ENCODE data around the gene RAPGEF3. TPM values are rescaled to one million over a fixed set of nuclear protein-coding genes. Genes with fewer than 3 reads are reported as not detected.

The RAPGEF3 gene
- total and polyA plus RNA-seq, 2 of the 8 experiments (the other 6 are each of a cell fraction or from before 2014, with no cell fraction given), result 5.0 to 9.4 TPM

DNA sequence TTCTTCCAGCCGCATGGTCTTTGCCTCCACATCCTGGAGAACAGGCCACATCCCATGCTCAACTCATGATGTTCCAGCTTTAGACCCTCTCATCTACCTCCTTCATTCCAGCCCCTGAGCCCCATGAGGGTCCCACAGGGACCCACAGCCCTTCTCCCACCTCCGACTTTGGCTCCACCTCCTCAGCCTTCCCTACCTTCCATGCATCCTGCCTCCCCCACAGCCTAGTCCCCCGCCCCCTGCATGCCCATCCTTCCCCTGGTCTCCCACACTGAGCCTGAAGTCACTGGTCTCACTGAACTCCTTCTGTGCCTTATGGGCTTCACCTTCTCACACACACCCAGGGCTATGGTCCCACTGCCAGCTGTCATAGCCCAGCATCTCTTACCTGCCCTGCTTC, 9.8 kb downstream of the RAPGEF3 start:
- ChIA-PET CTCF (ENCODE audit: partially characterized antibody) (interaction anchor here (1.9 to 64.6 kb wide), 4 partner anchors 3 to 31 kb away, joined by 9 to 2442 read pairs (median 892); partner anchors contain the start of genes ENDOU, RAPGEF3 and SLC48A1), POLR2A (ENCODE audit: partially characterized antibody) (interaction anchor here (1.5 to 3.2 kb wide), 2 partner anchors 8 to 27 kb away, joined by 3 to 10 read pairs; partner anchors contain the start of gene RAPGEF3)
- Histone ChIP-seq H3K18ac (ENCODE audit: extremely low read depth, low read length) (no peak overlapping the region), H2AK5ac (ENCODE audit: low read depth, low read length) (no peak overlapping the region), H3K4ac (replicated peaks; ENCODE audit: insufficient read length, low read depth, low read length) (no peak overlapping the region), H4K5ac (ENCODE audit: insufficient read length, low read depth, low read length) (no peak overlapping the region), H3K23ac (ENCODE audit: insufficient read length) (no peak overlapping the region), H3K27me3 (replicated peaks in 1 of 4; ENCODE audit: control insufficient read depth in 3 of 4, extremely low read depth in 1 of 4, insufficient read depth in 3 of 4, low read length in 3 of 4) (no peaks in the 10 kb centered on the region), H4K20me1 (replicated peaks in 1 of 2; ENCODE audit: control insufficient read depth in 1 of 2, insufficient read depth in 2 of 2, low read length in 2 of 2) (no peaks in the 10 kb centered on the region), H3K4me3 (ENCODE audit: extremely low read depth in 1 of 4, insufficient read depth in 2 of 4, low read depth in 3 of 4, low read length in 4 of 4) (no peak overlapping the region), H3K9me3 (ENCODE audit: insufficient read depth in 2 of 2, low read depth in 1 of 2, low read length in 1 of 2) (no peaks in the 10 kb centered on the region), H4K91ac (replicated peaks; ENCODE audit: insufficient read length, low read length) (no peak overlapping the region), H2BK20ac (ENCODE audit: low read length) (no peak overlapping the region), H3K56ac (replicated peaks; ENCODE audit: insufficient read length, low read depth, low read length) (no peak overlapping the region), H3K4me1 (replicated peaks in 1 of 4; ENCODE audit: control insufficient read depth in 3 of 4, insufficient read depth in 4 of 4, low read length in 3 of 4) (peaks cover 6 to 12% (median 7%) of the 10 kb centered on the region in 4 experiments), H4K8ac (ENCODE audit: extremely low read depth, insufficient read depth, low read length) (no peak overlapping the region), H3K14ac (ENCODE audit: insufficient read length) (no peak overlapping the region), H3K9ac (replicated peaks in 1 of 4; ENCODE audit: extremely low read depth in 1 of 4, low read depth in 3 of 4, low read length in 3 of 4) (no peak overlapping the region), H3K36me3 (ENCODE audit: control insufficient read depth in 2 of 4, insufficient read depth in 4 of 4, low read length in 3 of 4) (no peaks in the 10 kb centered on the region), H2BK5ac (ENCODE audit: low read depth, low read length) (no peak overlapping the region), H2AFZ (ENCODE audit: low read length) (no peak overlapping the region), H2BK12ac (ENCODE audit: low read depth, low read length) (no peak overlapping the region), H3K79me2 (ENCODE audit: control insufficient read depth in 1 of 2, insufficient read depth in 2 of 2, low read length in 2 of 2) (no peaks in the 10 kb centered on the region), H3K27ac (ENCODE audit: low read depth, low read length) (no peak overlapping the region), H3K79me1 (ENCODE audit: low read depth, low read length) (no peaks in the 10 kb centered on the region), H2BK120ac (replicated peaks; ENCODE audit: low read depth, low read length) (no peak overlapping the region), H3K4me2 (ENCODE audit: insufficient read depth in 1 of 2, low read depth in 2 of 2, low read length in 2 of 2) (no peak overlapping the region), H3K23me2 (ENCODE audit: low read depth, low read length) (no peaks in the 10 kb centered on the region; the same call in 1 of the 2 replicates), H2BK15ac (ENCODE audit: low read length) (no peak overlapping the region)
- DNase-seq (ENCODE audit: low read depth in 1 of 2, low spot score in 2 of 2), result no peak
- FAIRE-seq, result no peak
- WGBS, 2 experiments (ENCODE audit: extremely low coverage in 1 of 2, insufficient coverage in 1 of 2, insufficient read length in 1 of 2, insufficient replicate concordance in 2 of 2, low coverage in 1 of 2, low lambda C conversion rate in 2 of 2, missing lambda C conversion rate in 1 of 2), result 80% methylated on average over 2 of the region's 3 CpGs; no CpG with 5 or more reads in 1 of the 2 experiments
- no peak for TF ChIP-seq EZH2 (IDR thresholded peaks at IDR 0.05; ENCODE audit: low read depth, low read length, severe bottlenecking)
- TF ChIP-seq SIX5 (IDR thresholded peaks at IDR 0.05; ENCODE audit: low read depth, low read length), result no peak
- TF ChIP-seq, protein P1, sequence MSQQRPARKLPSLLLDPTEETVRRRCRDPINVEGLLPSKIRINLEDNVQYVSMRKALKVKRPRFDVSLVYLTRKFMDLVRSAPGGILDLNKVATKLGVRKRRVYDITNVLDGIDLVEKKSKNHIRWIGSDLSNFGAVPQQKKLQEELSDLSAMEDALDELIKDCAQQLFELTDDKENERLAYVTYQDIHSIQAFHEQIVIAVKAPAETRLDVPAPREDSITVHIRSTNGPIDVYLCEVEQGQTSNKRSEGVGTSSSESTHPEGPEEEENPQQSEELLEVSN (IDR thresholded peaks at IDR 0.05), result no peak

Measured in H1 (cell line).